IPS-NIHi7 (cell line): ENCODE data around the gene FAM3A.
"Not testable (repeated sequence)": the region's sequence is repeated elsewhere in the genome, so short reads cannot be mapped to it uniquely, and the experiment has no call there.

ENCODE experiments used
- DNase-seq: peaks from one replicate; pipeline ENCODE4 v3.0.0; 2012; ENCODE audit warnings: mixed read lengths; ENCODE audit errors: extremely low spot score

The FAM3A gene

DNA sequence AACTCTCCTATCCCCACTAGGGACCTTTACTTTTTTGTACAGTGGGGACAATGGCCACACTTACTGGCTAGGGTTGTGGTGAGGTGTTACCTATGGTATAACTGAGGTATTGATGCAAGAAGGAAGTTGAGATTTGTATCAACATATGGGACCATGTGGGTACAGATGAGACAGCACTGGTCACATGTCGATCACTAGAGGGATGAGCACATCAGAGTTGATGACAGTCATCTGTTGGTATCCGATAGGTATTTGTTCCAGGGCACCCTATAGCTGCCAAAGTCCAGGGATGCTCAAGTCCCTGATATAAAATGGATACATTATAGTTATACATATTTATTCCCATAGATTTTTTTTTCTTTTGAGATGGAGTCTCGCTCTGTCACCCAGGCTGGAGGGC lies 13.0 kb downstream of the FAM3A start:
- DNase-seq = no peak

DNA sequence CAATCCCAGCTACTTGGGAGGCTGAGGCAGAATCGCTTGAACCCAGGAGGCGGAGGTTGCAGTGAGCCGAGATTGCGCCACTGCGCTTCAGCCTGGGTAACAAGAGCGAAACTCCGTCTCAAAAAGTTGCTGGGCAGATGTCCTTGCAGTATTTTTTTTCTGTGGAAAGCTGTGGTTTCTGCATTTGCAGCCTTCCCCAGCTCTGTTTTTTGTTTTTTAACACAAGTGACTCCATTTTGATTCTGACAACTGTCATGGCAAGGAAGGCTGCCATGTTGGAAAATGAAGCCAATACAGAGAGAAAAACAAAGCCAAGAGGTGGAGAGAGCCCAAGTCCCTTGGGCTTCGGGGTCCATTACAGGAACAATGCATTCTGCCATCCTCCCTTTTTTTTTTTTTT lies 13.9 kb downstream of the FAM3A start:
- no peak for DNase-seq

DNA sequence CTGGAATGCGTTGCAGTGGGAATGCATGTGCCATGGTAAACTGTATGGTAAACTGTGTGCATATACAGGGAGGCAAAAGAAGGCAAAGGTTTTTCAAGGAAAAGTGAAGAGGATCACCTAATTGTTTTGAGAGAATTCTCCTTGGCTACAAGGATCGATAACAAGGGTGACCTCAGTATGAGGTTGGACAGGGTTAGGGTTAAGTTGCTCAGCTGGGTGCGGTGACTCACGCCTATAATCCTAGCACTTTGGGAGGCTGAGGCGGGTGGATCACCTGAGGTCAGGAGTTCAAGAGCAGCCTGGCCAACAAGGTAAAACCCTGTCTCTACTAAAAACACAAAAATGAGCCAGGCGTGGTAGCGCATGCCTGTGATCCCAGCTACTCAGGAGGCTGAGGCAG lies 14.6 kb downstream of the FAM3A start:
- DNase-seq = not testable (repeated sequence)

DNA sequence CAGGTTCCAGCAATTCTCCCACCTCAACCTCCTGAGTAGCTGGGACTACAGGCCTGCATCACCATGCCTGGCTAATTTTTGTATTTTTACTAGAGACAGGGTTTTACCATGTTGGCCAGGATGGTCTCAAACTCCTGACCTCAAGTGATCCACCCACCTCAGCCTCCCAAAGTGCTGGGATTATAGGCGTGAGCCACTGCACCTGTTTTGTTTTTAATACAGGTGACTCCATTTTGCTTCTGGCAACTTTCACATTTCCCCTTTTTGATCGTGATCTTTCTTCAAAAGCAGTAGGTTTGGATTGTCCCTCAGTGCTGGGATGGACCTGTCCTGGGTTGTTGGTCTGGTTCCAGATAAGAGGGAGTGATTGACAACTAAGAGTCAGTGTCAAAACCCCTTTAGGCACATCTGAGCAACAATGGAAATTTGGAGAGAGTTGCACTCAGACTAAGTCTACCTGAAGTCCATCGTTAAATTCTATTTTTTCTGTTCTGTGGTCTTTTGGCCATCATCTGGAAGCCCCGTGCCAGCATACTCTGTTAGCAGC lies 19.4 kb downstream of the FAM3A start:
- DNase-seq = not testable (repeated sequence)

DNA sequence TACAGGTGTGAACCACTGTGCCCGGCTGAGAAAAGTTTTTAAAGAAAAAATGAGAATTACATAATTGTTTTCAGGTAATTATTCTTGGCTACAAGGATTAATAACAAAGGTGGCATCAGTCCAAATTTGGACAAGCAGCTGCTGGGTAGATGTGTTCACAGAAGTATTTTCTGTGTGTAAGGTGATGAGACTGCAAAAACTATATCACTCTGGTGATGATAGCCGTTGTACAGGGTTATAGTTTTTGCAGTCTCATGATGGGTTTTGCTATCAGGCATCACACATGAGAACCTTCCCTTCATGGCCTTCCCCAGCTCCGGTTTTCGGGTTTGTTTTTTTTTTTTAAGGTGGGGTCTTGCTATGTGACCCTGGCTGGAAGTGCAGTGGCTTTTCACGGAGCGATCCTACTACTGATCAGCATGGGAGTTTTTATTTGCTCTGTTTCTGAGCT lies 20.5 kb downstream of the FAM3A start:
- DNase-seq = no peak

DNA sequence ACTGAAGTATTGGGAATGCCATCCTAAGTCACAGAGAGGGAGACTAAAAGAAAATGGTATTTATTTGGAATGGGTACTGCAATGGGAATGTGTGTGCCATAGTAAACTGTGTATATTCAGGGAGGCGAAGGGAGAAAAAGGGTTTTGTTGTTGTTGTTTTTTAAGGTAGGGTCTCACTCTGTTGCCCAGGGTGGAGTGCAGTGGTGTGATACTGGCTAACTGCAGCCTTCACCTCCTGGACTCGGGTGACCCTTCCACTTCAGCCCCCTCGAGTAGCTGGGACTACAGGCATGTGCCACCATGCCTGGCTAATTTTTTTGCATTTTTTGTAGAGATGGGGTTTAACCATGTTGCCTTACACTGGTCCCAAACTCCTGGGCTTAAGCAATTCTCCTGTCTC lies 21.3 kb downstream of the FAM3A start:
- no peak for DNase-seq

DNA sequence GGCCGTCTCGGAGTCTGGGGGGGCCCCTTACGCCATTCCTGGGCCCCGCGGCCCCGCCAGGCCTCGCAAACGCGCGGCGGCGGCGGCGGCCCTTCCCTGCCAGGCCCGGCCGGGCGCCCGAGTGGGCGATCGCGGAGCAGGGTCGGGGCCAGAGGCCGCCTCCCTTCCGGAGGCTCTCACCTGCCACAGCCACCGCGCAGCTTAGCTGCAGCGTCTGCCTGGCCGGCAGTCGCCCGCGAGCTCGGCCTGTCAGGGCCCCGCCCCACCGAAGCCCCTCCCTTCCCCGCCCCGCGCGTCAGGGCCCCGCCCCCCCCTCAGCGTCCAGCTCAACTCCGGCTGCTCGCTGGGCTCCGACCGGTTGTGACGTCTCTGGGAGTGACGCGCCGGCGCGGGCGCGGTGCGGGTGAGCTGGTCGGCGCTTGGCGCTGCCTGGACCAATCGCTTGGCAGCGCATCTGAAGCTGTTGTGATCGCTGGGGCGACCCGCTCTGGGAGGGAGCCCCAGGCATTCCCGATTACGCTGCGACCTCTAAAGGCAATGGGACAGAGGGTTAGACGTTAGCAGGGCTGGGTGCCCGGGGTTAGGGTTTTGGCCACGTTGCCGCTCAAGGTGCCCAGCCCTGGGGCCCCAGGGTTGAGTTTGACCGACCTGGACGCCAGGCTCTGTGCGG lies 25.5 kb downstream of the FAM3A start, which contains the start of gene SLC10A3:
Gene SLC10A3, minus strand, starts transcription at position 216 of the 670 bp plus-strand sequence. CDS start 1,689 bp downstream, outside the sequence.
- DNase-seq = peak; percentile 90

DNA sequence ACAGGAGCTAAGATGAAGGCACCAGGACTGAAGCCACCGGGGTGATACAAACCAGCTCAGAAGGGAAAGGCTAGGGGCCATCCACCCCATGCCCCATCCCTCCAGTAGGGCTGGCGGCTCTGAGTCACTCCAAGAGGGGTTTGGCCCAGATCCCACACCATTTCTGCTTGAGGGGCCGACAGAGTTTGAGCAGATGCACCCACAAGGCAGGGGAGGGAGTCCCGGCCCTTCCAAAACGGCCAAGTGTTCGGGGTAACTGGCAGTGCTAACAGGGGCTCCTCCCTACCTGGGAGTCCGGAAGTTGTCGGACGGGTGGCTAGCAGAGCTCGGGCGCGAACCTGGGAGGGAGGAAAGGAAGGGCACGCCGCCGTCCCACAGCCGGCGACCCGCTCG lies 26.0 kb downstream of the FAM3A start:
- no peak for DNase-seq

DNA sequence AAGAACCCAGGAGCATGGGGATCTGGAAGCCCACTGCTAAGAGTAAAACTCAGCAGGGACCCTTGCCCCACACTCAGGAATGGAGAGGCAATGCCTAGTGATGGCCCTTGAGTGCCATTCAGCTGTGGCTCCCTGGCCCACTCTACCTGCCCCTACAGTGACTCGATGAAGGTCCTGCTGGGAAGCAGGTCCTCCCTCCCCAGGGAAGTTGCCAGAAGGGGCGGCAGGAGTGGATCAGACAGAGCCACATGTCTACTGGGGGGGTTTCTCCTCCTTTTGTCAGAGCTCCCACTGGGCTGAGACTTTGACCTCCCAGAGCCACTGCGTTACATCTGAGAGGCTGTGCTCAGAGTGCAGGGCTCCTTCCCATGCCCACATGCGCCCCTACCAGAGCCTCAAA lies 26.9 kb downstream of the FAM3A start:
- no peak for DNase-seq

DNA sequence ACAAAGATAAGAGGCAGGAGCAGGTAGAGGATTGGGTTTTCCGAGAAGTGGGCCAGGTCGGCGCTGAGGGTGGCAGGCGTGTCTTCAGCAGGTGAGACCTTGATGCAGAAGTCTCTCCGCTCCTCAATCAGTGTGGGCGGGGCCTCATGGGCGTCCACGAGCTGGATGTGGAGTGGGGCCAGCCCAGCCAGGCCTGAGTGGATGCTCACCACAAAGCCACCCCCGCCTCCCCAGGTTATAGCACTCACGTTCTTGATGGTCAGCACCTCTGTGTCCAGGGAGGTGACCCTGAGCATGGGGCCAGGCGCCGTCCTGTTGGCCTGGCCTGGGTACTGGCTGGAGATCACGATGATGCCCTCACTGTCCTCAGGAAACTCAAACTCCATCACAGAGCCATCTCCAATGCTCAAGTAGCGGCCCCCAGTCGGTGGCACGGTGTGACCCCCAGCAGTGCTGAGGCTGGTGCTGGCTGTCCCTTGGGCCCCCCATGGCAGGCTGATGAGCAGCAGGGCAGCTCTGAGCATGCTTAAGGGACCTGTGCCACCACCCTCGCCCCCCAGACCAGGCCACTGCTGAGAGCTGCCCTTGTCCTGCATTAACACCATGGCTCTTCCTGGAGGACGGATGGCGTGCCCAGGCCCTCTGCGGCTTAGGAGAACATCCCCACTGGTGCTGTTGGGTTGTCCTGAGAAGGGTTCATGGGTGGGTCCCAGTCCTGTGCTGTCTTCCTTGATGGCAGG lies 27.5 kb downstream of the FAM3A start:
- DNase-seq = no peak

DNA sequence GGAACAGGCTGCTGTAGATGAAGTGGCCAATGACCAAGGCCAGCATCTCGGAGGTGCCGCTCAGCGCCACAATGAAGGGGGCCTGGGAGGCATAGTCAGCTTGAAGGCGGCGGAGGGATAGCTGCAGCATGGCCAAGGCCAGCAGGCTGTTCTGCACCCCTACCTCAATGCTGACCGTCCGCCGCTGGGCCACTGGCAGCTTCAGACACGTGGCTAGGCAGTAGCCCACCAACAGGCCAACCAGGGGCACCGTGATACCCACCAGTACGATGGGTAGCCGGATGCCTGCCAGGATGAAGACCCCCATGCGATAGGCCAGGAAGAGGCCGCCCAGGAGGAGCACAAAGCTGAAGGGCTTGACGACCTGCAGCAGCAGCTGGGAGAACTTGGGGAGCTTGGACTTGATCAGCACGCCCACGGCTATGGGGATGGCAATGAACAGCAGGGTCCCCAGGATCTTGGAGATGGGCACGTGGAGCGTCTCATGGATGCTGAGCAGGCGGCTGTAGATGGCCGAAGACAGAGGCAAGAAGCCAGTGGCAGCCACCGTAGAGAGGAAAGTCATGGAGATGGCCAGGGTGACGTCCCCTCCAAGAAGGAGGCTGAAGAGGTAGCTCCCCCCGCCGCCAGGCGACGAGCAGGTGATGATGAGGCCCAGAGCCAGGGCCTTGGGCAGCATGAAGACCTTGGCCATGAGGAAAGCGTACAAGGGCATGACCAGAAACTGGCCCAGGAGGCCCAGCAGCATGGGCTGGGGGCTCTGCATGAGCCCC lies 28.3 kb downstream of the FAM3A start:
- no peak for DNase-seq

DNA sequence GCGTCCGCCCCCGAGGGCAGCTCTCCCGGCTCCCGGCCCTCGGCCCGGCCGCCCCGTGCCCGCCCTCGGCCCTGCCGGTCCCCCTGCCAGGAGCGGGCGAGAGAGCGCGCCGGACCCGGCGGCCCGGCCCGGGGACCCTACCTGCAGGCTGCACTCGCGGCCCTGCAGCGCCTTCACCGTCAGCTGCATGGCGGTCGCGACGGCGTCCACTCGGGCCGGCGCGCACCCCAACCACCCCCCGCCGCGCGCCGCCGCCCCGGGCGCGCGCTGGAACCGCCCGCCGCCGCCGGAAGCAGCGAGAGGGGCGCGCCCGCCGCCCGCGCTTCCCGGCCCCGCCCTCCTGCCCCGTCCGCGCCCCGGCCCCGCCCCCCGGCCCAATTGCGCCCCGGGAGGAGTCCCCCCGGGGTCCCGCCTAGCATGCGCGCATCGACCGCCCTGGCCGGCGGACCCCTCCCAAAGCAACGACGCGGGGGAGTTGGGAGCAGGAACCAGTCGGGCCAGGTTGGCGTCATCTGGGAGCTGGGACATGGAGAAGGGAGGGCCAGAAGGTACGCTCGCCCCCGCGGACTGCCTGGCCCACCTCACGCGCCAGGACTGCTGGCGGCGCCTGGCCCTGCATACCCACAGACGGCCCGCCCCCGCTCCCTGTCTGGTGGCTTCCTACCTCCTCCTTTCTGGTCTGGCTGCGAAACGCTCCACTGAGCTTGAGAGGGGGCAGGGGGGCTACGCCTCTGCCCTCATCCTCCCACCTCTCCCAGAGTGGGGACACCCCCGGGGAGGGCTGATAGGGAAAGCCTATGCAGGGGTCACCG lies 29.4 kb downstream of the FAM3A start, which contains the start of gene UBL4A:
Gene UBL4A, minus strand, starts transcription at position 220 of the 812 bp plus-strand sequence. Its CDS starts 31 bp downstream, at position 189.
- peak; percentile 44 for DNase-seq

DNA sequence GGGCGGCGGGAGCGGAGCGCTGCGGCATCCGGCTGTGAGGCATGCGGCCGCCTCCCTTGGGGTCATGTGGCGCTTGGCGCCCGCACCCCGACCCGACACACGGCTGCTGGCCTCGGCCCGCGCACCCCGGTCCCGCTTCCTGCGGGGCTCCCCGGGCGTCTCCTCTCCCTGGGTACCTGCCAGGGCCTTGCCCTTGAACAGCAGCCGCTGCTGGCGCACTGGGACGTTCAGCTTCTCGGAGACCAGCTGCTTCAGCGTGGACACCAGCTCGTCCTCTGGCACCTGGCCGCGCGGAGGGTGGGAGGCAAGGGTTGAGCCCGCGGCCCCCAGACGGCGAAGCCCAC lies 30.0 kb downstream of the FAM3A start:
- no peak for DNase-seq

DNA sequence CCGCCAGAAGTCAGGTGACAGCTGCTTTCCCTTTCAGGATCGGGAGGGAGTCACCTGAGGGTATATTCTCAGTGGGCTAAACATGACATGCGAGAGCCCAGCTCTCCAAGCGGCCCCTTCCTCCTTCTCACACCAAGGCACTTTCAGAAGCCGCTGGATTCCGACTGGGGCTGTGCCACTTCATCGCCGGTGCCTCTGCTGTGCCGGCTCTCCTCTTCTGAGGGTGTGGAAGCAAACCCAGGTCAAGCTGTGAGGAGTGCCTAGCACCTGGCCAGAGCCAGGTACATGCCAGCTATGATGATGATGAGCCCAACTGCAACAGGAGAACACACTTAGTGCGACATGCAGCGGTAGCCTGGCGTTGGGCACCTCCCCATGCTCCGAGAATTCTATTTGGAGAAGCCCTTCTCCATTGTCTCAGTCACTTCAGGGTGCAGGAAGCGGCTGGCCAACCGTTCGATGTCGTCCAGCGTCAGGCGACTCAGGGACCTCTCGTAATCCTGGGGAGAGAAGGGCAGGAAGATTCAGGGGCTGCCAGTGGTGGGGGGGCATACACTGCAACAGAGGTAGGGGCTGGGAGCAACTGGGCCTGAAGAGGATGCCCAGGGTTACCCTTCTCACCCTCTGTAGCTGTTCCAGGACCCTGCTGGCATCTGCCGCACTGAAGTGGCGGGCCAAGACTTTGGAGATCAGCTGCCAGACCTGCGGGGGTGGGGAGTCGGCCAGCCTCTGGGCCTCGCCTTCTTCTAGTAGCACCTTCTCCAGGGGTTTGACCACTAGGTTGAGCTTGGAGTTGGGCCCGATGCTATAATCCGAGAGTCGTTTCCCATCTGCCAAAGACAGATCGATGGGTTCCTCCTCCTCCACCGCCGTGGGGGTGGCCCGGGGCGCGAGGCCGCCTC lies 30.6 kb downstream of the FAM3A start:
- DNase-seq = no peak

DNA sequence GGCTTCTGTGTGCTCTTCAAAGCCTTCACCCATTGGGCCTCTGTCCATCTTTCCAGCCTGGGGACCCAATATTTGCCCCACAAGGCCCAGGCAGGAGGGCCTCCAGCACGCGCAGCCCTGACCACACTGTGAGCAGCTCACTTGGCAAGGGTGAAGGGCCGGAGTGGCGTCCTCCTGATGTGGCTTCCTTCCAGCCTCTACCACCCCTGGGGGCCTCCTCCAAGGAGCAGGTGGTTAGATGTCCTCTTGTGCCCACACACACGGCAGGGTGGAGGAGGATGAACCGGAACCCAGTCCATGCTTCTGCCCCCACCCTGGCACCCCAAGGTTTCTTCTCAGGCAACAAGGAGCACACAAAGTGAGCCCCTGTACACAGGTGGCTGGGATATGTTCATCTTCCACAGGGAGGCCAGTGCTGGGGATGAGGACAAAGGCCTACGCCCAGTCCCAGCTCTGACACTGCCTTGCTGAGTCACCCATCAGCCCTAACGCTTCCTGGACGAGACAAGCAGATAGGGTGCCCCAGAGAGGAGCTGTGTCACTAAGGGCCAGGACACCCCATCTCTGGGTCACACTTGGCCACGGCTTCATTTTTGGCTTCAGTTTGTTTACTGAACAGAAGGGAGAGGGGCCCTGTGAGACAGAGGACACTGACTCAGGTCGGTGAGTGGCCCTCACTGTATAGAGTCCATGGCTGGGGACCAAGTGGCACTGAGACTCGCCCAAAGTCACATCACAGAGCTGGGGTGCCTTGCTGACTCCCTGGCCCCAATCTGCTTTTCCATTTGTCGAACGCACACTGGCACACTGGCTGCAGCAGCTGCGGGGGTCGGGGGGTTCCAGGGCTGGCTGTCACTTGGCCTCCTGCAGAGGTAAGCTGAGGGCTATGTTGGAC lies 31.5 kb downstream of the FAM3A start:
- no peak for DNase-seq

DNA sequence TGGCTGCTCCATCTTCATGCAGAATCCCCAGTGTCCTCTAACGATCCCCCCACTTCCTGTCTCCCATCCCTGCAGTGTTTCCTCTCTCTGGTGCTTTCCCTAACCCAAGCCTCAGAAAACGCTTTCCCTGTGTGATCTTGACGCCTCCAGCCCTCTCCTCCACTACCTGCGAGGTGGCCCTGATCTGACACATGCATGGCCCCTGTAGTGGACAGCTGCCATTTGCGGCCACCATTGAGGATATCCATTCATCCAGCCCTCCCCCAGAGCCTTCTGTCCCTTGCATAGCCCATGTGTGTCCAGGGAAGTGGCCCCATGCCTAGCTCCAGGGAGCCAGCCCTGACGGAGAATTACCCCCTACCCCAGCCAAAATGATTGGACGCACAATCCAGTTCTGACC lies 32.7 kb downstream of the FAM3A start:
- DNase-seq = no peak

DNA sequence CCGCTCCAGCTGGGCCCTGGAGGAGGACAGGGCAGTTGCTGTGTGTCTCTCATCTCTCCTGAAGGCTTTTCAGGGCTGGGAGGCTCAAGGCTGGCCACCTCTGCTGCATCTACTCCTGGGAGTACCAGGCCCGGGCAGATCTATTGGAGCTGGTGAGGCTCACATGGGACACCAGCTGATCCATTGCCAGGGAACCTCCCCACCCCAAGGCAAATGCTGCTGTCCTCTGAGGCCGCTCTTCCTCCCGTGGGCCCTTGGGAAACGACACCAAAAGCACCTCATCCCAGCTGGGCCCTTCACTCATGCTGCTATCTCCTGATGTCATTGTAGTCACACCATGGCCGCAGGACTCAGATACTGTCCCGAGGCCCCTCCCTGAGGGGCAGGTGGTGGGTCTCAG lies 33.2 kb downstream of the FAM3A start:
- no peak for DNase-seq

DNA sequence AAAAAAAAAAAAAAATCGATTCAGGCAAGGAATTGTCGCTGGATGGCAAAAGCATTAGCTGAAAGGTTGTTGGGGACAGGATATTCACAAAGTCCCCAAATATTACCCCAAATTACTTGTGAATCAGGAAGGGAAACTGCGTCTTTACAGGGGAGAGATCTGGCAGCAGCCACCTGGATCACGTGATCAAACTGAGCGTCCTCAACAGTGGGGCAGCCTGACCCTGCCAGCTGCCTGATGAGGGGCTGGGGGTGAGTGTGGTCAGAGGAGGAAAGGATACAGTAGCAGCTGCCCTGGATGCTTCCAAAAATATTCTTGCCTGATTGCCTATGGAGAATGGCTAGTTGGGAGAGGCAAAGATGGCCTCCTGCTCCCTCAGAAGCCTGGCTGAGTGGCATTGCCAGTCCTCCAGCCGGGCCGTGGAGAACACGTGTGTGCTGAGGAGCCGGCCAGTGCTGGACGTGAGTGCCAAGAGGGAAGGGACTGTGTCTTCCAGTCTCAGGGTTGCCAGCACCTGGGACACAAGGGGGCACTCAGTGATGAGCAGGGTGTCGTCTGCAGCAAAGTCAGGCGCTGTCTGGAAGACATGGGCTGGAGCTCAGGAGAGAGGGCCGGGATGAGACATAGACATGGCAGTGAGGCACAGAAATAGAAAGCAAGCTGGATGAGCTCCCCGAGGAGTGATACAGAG lies 34.0 kb downstream of the FAM3A start:
- no peak for DNase-seq

DNA sequence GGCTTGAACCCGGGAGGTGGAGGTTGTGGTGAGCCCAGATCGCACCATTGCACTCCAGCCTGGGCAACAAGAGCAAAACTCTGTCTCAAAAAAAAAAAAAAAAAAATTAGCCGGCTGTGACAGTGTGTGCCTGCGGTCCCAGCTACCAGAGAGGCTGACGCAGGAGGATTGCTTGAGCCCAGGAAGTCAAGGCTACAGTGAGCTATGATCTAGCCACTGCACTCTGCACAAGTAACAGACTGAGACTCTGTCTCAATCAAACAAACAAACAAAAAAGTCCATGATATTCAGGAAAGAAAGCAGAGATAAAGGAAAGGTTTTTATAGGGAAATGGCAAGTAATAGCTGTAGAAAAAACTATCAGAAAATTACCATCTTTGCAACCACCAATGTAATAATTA lies 34.8 kb downstream of the FAM3A start:
- no peak for DNase-seq
